Measurements from ENCODE around the gene LTBP1. TPM values are rescaled to one million over a fixed set of nuclear protein-coding genes. Genes with fewer than 3 reads are reported as not detected.

The LTBP1 gene
- total and polyA plus RNA-seq, 2 donors (not counting 1 experiment from before 2014, with no cell fraction given), result 0.69 TPM; not detected in 1

DNA sequence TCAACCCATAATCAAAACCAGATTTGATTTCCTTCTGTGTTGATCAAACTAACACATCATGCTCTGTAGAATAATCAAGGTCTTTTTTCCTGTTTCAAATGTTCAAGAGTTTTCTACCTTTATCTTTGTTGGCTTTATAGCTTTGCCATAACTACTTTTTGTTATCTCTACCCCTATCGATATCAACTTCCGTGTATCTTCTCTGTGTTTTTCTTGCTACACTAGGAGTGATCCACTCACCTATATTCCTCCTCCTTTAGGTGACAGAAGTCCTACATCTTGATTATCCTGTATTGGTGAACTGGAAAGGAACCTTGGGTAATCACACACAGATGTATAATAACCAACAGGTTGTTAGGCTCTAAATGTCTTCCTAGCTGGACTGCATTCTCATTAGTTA, 85.5 kb downstream of the LTBP1 start:
- no peak overlapping the region for H3K27ac ChIP-seq (ENCODE audit: low read length in 2 of 2)
- H3K4me1 ChIP-seq (ENCODE audit: control insufficient read depth in 2 of 2, insufficient read depth in 2 of 2, low read length in 2 of 2), result no peaks in the 10 kb centered on the region
- POLR2A ChIA-PET, result no interaction called here
- Mint-ChIP-seq H3K27me3 (no peaks in the 10 kb centered on the region), H3K4me3 (no peak overlapping the region), H3K9me3 (ENCODE audit: insufficient read depth) (no peaks in the 10 kb centered on the region), H3K4me1 (no peaks in the 10 kb centered on the region), H3K27ac (no peak overlapping the region)
- no peaks in the 10 kb centered on the region for H3K9me3 ChIP-seq (ENCODE audit: control extremely low read depth in 1 of 3, control insufficient read depth in 2 of 3, insufficient read depth in 1 of 3, low read length in 2 of 3)
- H3K79me2 ChIP-seq (ENCODE audit: control insufficient read depth, insufficient read depth, low read length), result no peaks in the 10 kb centered on the region
- H2AFZ ChIP-seq (ENCODE audit: insufficient read depth, low read depth, low read length, poor library complexity, severe bottlenecking), result no peak overlapping the region
- no peaks in the 10 kb centered on the region for H3K36me3 ChIP-seq (replicated peaks in 1 of 2; ENCODE audit: control extremely low read depth in 1 of 2, control insufficient read depth in 1 of 2, extremely low read depth in 1 of 2, insufficient read depth in 2 of 2, low read length in 1 of 2)
- H3K9ac ChIP-seq (ENCODE audit: low read length), result no peak overlapping the region
- no peak for TF ChIP-seq EZH2 (IDR thresholded peaks at IDR 0.05; ENCODE audit: borderline replicate concordance, insufficient read depth, low read depth, low read length, poor library complexity, severe bottlenecking)
- TF ChIP-seq, protein P1, sequence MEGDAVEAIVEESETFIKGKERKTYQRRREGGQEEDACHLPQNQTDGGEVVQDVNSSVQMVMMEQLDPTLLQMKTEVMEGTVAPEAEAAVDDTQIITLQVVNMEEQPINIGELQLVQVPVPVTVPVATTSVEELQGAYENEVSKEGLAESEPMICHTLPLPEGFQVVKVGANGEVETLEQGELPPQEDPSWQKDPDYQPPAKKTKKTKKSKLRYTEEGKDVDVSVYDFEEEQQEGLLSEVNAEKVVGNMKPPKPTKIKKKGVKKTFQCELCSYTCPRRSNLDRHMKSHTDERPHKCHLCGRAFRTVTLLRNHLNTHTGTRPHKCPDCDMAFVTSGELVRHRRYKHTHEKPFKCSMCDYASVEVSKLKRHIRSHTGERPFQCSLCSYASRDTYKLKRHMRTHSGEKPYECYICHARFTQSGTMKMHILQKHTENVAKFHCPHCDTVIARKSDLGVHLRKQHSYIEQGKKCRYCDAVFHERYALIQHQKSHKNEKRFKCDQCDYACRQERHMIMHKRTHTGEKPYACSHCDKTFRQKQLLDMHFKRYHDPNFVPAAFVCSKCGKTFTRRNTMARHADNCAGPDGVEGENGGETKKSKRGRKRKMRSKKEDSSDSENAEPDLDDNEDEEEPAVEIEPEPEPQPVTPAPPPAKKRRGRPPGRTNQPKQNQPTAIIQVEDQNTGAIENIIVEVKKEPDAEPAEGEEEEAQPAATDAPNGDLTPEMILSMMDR (IDR thresholded peaks at IDR 0.05), result no peak
- no CpG with 5 or more reads among the region's 2 CpGs for WGBS (ENCODE audit: insufficient coverage)
- ATAC-seq (ENCODE audit: low read depth) (no peak), DNase-seq (no peak)
- no peak overlapping the region for H3K4me3 ChIP-seq (ENCODE audit: control extremely low read depth in 1 of 5, extremely low read depth in 1 of 5, insufficient read depth in 1 of 5, low read depth in 2 of 5, low read length in 4 of 5)
- CTCF ChIA-PET, result interaction anchor here (0.7 to 1.4 kb wide), 2 partner anchors 54 to 551 kb away, joined by 4 to 5 read pairs; no protein-coding TSS in a partner anchor
- H3K27me3 ChIP-seq (replicated peaks in 1 of 4; ENCODE audit: control extremely low read depth in 1 of 4, control insufficient read depth in 3 of 4, insufficient read depth in 4 of 4, low read length in 3 of 4), result no peaks in the 10 kb centered on the region
- H3K4me2 ChIP-seq (replicated peaks; ENCODE audit: low read depth, low read length, poor library complexity, severe bottlenecking), result no peak overlapping the region
- intact Hi-C loops (cut with micrococcal nuclease), result no loop called here
- H4K20me1 ChIP-seq (ENCODE audit: control insufficient read depth, insufficient read depth, low read length, poor library complexity, severe bottlenecking), result no peaks in the 10 kb centered on the region

DNA sequence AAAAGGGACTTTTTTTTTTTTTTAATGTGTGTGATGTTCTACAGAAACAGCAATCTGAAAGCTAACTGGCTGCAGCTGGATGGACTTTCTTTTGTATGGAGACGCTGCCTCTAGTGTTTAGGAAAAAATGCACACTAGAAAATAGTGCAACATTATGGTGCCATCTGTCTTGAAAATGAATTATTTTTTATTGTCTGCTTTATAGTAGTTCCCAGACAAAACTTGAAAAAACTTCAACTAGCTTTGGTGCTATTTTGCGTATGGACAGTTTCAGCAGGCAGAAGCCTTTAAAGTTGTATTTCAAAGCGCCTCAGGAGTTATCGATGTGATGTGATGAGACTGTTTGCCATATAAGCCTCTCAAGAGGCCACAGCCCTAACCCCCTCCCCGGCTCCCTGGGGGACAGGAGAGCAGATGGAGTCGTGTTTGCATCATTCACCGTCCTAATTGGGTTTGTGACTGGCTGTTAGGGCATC, 86.9 kb downstream of the LTBP1 start:
- Histone ChIP-seq H2AFZ (ENCODE audit: insufficient read depth, low read depth, low read length, poor library complexity, severe bottlenecking) (no peak overlapping the region), H3K9ac (ENCODE audit: low read length) (no peak overlapping the region), H4K20me1 (ENCODE audit: control insufficient read depth, insufficient read depth, low read length, poor library complexity, severe bottlenecking) (no peaks in the 10 kb centered on the region), H3K27me3 (replicated peaks in 1 of 4; ENCODE audit: control extremely low read depth in 1 of 4, control insufficient read depth in 3 of 4, insufficient read depth in 4 of 4, low read length in 3 of 4) (no peaks in the 10 kb centered on the region), H3K36me3 (replicated peaks in 1 of 2; ENCODE audit: control extremely low read depth in 1 of 2, control insufficient read depth in 1 of 2, extremely low read depth in 1 of 2, insufficient read depth in 2 of 2, low read length in 1 of 2) (no peaks in the 10 kb centered on the region), H3K4me3 (ENCODE audit: control extremely low read depth in 1 of 5, extremely low read depth in 1 of 5, insufficient read depth in 1 of 5, low read depth in 2 of 5, low read length in 4 of 5) (no peak overlapping the region), H3K79me2 (ENCODE audit: control insufficient read depth, insufficient read depth, low read length) (no peaks in the 10 kb centered on the region), H3K27ac (ENCODE audit: low read length in 2 of 2) (no peak overlapping the region), H3K9me3 (ENCODE audit: control extremely low read depth in 1 of 3, control insufficient read depth in 2 of 3, insufficient read depth in 1 of 3, low read length in 2 of 3) (no peaks in the 10 kb centered on the region), H3K4me1 (ENCODE audit: control insufficient read depth in 2 of 2, insufficient read depth in 2 of 2, low read length in 2 of 2) (no peaks in the 10 kb centered on the region), H3K4me2 (replicated peaks; ENCODE audit: low read depth, low read length, poor library complexity, severe bottlenecking) (no peak overlapping the region)
- 0% methylated on average over 1 of the region's 7 CpGs for WGBS (ENCODE audit: insufficient coverage)
- ATAC-seq (ENCODE audit: low read depth) (no peak), DNase-seq (no peak)
- no peaks in the 10 kb centered on the region for H3K9me3 Mint-ChIP-seq (ENCODE audit: insufficient read depth)
- intact Hi-C loops (cut with micrococcal nuclease), result no loop called here
- no peak overlapping the region for H3K27ac Mint-ChIP-seq
- CTCF ChIA-PET, result interaction anchor here (1.4 kb wide), 1 partner anchor 550 kb away, joined by 4 read pairs; no protein-coding TSS in a partner anchor
- POLR2A ChIA-PET, result no interaction called here
- TF ChIP-seq, protein P1 (IDR thresholded peaks at IDR 0.05), result no peak
- no peak for TF ChIP-seq EZH2 (IDR thresholded peaks at IDR 0.05; ENCODE audit: borderline replicate concordance, insufficient read depth, low read depth, low read length, poor library complexity, severe bottlenecking)
- no peak overlapping the region for H3K4me3 Mint-ChIP-seq
- no peaks in the 10 kb centered on the region for H3K4me1 Mint-ChIP-seq
- no peaks in the 10 kb centered on the region for H3K27me3 Mint-ChIP-seq
